ENCODE results near the gene AKAP6.

DNA sequence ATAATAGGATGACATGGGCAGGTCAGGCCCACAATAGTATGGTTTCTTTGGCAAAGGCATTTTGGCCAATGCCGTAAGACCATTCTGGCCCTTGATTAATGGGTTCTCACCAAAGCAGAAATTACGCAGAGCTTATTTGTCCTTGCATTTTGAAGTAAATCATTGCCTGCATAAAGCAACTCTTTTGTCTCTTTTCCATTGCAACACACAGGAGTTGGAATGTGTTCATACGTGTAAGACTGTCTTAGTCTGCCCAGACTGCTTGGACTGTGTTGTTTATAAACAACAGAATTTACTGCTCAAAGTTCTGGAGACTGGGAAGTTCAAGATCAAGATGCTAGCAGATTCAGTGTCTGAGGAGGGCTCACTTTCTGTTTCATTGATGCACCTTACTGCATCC is 506.8 kb downstream of the AKAP6 start:
- TF ChIP-seq, protein P1, sequence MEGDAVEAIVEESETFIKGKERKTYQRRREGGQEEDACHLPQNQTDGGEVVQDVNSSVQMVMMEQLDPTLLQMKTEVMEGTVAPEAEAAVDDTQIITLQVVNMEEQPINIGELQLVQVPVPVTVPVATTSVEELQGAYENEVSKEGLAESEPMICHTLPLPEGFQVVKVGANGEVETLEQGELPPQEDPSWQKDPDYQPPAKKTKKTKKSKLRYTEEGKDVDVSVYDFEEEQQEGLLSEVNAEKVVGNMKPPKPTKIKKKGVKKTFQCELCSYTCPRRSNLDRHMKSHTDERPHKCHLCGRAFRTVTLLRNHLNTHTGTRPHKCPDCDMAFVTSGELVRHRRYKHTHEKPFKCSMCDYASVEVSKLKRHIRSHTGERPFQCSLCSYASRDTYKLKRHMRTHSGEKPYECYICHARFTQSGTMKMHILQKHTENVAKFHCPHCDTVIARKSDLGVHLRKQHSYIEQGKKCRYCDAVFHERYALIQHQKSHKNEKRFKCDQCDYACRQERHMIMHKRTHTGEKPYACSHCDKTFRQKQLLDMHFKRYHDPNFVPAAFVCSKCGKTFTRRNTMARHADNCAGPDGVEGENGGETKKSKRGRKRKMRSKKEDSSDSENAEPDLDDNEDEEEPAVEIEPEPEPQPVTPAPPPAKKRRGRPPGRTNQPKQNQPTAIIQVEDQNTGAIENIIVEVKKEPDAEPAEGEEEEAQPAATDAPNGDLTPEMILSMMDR (IDR thresholded peaks at IDR 0.05; ENCODE audit: insufficient read depth, low read depth, low read length): no peak
- TF ChIP-seq EZH2 (IDR thresholded peaks at IDR 0.05; ENCODE audit: insufficient read depth, low read length): no peak
